Subcutaneous adipose tissue (tissue), 4 donors: ENCODE measurements around the gene PIEZO2. TPM values are rescaled to one million over a fixed set of nuclear protein-coding genes. Genes with fewer than 3 reads are reported as not detected.

Experiments used
- CTCF ChIP-seq: fragments of 450-650 bp; IDR thresholded peaks from one replicate; pipeline ENCODE4 v1.5.1; 2016; ENCODE audit warnings: low read depth, mild to moderate bottlenecking, control low read depth, antibody characterized with exemption, moderate library complexity
- total RNA-seq, 4 donors: library from RNA; depleted of rRNA; stranded (reverse); fragments of >200 nt; gene quantifications; one replicate each; pipeline ENCODE4 v1.1.0, GENCODE V29; 2016

The PIEZO2 gene
- total RNA-seq, 4 donors from 2014 or later, result 0.85 to 2.2 (median 1.1) TPM

GRCh38 chr18:10890022-10890421, 259.3 kb downstream of the PIEZO2 start:
- TF ChIP-seq CTCF, result no peak

DNA sequence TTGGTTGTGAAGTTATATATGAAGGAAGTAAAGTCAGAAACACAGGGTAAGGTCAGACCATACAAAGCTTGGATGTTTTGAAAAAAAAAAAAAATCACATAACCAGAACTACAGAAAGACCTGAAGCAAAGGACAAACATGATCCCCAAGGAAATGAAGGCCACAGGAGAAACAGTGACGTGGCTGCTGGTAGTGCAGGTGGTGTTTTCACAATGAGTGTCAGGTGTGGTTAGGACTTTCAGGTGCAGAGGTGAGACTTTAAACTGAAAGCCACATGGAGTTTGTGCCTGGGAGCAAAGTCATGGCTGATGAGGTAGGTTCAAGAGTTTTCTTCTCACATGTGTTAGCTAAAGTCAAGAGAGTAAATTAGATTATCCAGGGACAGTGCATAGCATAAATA, 270.7 kb downstream of the PIEZO2 start:
- no peak for TF ChIP-seq CTCF

GRCh38 chr18:10877987-10878386, 271.4 kb downstream of the PIEZO2 start:
- no peak for TF ChIP-seq CTCF

GRCh38 chr18:10875811-10876210, 273.6 kb downstream of the PIEZO2 start:
- no peak for TF ChIP-seq CTCF

DNA sequence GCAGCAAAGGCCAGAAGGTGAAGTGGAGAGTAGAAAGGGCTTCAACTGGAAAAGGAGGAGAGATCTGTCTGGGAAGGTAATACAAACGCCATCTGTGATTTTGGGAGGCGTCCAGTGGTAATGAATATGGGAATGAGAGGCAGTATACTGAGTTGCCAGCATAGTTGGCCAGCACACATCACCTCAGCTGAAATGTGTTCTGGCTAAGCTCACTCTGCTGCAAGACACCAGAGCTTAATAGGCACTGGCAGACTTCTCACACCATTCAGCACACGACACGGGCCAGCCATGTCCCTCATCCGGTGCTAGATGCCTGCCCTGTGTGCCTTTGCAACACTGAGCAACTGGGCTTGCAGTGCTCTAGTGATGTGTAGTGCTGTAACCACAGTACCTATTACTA, 277.1 kb downstream of the PIEZO2 start:
- no peak for TF ChIP-seq CTCF

- no peak for TF ChIP-seq CTCF
Measured at GRCh38 chr18:10864722-10865121, 284.6 kb downstream of the PIEZO2 start.

DNA sequence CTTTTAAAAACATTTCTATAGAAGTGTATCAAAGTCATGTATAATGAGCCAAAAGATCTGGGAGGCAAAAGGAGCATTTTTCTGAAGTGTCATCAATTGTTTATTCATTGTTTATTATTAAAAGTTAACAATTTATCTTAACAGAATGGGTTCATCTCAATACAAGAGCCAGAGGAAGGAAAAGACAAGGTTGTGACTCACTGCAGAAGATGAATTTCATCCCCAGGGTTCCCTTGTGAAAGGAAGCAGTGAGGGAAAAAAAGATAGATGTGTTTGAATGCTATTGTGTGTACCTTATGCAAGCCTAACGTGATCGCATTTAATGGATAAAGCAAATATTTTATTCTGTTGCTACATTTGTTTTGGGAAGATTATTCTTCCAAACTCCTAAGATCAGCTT, 286.3 kb downstream of the PIEZO2 start:
- TF ChIP-seq CTCF, result no peak
